Right lobe of liver (tissue), 4 donors: ENCODE data around the gene FBLN2.

Experiments used
- POLR2A ChIP-seq: fragments of 450-650 bp; IDR thresholded peaks from one replicate; pipeline ENCODE4 v1.6.1; 2017; ENCODE audit warnings: antibody characterized with exemption, mild to moderate bottlenecking
- TF ChIP-seq, protein P1 (sequence below), 4 donors: fragments of 200-600 bp in 3 of 4; fragments of 450-650 bp in 1 of 4; IDR thresholded peaks; one replicate each; pipeline versions ENCODE4 v1.5.1 to v1.8.0; 2016 to 2022; ENCODE audit warnings: antibody characterized with exemption in 4 of 4, mild to moderate bottlenecking in 2 of 4
- donor health status: DM: no; HTN: no; CAD: no.
- donor health status: DM: no; HTN: no; CAD: no.
- donor health status: DM: no; HTN: yes; CAD: no.

DNA sequence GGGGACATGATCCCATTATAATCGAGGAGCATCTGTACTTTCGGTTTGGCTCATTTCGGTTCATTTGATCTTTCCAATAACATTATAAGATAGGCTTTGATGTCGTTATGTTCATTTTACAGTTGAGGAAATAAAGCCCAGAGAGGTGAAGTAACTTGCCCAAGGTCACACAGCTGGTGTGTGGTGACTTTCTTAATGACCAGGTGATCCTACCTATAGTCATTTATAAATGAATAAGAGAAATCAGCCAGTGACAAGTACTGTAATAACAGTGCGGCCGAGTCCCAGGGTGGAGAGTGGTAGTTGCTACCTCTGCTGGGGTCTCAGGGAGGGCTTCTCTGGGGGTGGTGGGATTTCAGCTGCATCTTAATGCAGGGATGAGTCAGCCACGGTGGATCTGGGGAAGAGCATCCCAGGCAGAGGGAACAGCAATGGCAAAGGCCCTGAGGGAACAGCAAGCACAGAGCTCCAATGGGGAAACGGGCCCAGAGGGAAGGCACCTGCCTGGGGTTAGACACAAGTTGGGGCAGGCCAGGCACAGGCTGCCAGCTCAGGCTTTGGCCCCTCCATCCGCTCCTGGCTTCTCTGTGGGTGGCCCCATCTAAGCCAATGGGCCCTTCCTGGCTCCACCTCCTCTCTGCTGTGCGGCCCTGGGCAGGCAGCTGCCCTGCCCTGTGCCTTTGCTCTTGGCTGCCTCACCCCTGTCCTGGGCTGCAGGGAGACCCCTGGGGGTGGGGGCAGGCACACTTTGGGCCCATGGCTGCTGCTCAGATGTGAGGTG lies 1.1 kb upstream of the FBLN2 start:
- TF ChIP-seq, protein P1, sequence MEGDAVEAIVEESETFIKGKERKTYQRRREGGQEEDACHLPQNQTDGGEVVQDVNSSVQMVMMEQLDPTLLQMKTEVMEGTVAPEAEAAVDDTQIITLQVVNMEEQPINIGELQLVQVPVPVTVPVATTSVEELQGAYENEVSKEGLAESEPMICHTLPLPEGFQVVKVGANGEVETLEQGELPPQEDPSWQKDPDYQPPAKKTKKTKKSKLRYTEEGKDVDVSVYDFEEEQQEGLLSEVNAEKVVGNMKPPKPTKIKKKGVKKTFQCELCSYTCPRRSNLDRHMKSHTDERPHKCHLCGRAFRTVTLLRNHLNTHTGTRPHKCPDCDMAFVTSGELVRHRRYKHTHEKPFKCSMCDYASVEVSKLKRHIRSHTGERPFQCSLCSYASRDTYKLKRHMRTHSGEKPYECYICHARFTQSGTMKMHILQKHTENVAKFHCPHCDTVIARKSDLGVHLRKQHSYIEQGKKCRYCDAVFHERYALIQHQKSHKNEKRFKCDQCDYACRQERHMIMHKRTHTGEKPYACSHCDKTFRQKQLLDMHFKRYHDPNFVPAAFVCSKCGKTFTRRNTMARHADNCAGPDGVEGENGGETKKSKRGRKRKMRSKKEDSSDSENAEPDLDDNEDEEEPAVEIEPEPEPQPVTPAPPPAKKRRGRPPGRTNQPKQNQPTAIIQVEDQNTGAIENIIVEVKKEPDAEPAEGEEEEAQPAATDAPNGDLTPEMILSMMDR (IDR thresholded peaks at IDR 0.05): no peak
- TF ChIP-seq POLR2A: no peak
